Measurements from ENCODE around the gene CAMKK2.

Gene CAMKK2

GRCh38 chr12:121295746-121296617 lies 527 bp downstream of the CAMKK2 start:
- peak overlapping the region; percentile 83 for H3K4me3 ChIP-seq (ENCODE audit: low read depth, low read length)
- TF ChIP-seq MYC (IDR thresholded peaks at IDR 0.05; ENCODE audit: low read depth, low read length) (peak; percentile 96), CTCF (IDR thresholded peaks at IDR 0.05; ENCODE audit: low read depth, low read length) (no peak), POLR2A (IDR thresholded peaks at IDR 0.05; ENCODE audit: extremely low read depth, insufficient read length) (no peak)
- TF ChIP-seq, protein P1, sequence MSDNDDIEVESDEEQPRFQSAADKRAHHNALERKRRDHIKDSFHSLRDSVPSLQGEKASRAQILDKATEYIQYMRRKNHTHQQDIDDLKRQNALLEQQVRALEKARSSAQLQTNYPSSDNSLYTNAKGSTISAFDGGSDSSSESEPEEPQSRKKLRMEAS (IDR thresholded peaks at IDR 0.05; ENCODE audit: low read depth, low read length), result peak; percentile 95
- peak; percentile 59 for DNase-seq (ENCODE audit: low read depth)

DNA sequence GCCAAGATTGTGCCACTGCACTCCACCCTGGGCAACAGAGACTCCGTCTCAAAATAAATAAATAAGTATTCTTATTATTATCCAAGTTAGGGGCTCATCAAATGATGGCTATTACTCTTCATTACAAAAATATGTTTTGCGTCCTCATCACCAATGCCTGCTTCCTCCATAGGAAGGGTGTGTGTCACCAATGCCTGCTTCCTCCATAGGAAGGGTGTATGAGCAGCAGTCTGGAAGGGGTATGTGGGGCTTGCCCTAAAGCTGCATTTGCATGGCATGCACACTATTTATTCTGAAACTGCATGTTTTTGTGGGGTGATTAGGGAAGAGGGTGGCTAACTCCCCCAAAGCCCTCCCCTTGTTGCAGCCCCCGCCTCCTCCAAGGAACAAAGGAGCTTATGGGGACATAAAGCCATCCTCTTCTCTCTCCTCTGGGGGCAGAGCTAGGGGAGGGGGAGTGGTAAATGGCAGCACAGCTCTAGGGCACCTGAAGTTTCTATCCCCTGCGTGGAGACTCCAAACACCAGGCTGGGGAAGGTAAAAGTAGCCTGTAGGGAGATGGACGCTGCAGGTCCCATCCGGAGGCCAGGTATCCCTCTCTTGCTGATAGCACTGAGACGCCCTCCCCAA lies 1.3 kb downstream of the CAMKK2 start:
- H3K4me3 ChIP-seq (ENCODE audit: low read depth, low read length), result peak overlapping the region; percentile 83
- TF ChIP-seq, protein P1 (IDR thresholded peaks at IDR 0.05; ENCODE audit: low read depth, low read length), result no peak
- TF ChIP-seq MYC (IDR thresholded peaks at IDR 0.05; ENCODE audit: low read depth, low read length), result no peak
- no peak for TF ChIP-seq POLR2A (IDR thresholded peaks at IDR 0.05; ENCODE audit: extremely low read depth, insufficient read length)
- no peak for TF ChIP-seq CTCF (IDR thresholded peaks at IDR 0.05; ENCODE audit: low read depth, low read length)
- peak; percentile 68 for DNase-seq (ENCODE audit: low read depth)

DNA sequence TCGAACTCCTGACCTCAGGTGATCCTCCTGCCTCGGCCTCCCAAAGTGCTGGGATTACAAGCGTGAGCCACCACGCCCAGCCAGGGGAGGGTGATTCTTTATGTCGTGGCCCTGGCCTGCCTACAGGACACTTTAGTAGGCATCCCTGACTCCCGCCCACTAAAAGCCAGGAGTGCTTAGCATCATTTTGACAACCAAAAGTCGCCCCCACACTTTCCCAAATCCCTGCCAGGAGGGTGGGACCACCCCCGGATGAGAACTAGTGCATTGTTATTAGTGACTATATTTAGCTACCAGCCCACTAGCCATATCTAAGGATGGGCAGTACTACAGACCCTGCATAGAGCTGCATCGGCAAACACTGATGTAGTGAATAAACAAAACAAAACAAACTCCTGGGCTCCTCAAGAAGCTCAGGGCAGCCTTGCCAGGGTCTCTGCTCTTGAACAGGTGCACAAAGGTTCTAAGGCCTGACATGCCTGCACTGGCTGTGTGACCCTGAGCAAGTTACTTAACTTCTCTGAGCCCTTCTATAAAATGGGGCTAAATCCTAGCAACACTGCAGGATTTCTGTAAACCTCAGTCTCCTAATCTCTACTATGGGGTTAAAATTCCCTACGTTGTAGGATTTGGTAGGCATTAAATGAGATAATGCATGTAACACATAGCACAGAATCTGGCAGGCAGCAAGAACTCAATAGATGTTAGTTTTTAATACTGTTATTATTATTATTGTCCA lies 2.2 kb downstream of the CAMKK2 start:
- H3K4me3 ChIP-seq (ENCODE audit: low read depth, low read length), result peak overlapping the region; percentile 32
- no peak for TF ChIP-seq MYC (IDR thresholded peaks at IDR 0.05; ENCODE audit: low read depth, low read length)
- TF ChIP-seq POLR2A (IDR thresholded peaks at IDR 0.05; ENCODE audit: extremely low read depth, insufficient read length), result no peak
- TF ChIP-seq, protein P1 (IDR thresholded peaks at IDR 0.05; ENCODE audit: low read depth, low read length), result no peak
- no peak for TF ChIP-seq CTCF (IDR thresholded peaks at IDR 0.05; ENCODE audit: low read depth, low read length)
- no peak for DNase-seq (ENCODE audit: low read depth)

- H3K4me3 ChIP-seq (ENCODE audit: low read depth, low read length), result no peak overlapping the region
- TF ChIP-seq CTCF (IDR thresholded peaks at IDR 0.05; ENCODE audit: low read depth, low read length) (no peak), MYC (IDR thresholded peaks at IDR 0.05; ENCODE audit: low read depth, low read length) (no peak), POLR2A (IDR thresholded peaks at IDR 0.05; ENCODE audit: extremely low read depth, insufficient read length) (no peak)
- TF ChIP-seq, protein P1 (IDR thresholded peaks at IDR 0.05; ENCODE audit: low read depth, low read length), result no peak
- no peak for DNase-seq (ENCODE audit: low read depth)
These were observed 2.9 kb downstream of the CAMKK2 start for GRCh38 chr12:121293603-121294002.

- no peak for DNase-seq (ENCODE audit: low read depth)
- H3K4me3 ChIP-seq (ENCODE audit: low read depth, low read length), result no peak overlapping the region
- TF ChIP-seq, protein P1 (IDR thresholded peaks at IDR 0.05; ENCODE audit: low read depth, low read length), result no peak
- TF ChIP-seq CTCF (IDR thresholded peaks at IDR 0.05; ENCODE audit: low read depth, low read length) (no peak), POLR2A (IDR thresholded peaks at IDR 0.05; ENCODE audit: extremely low read depth, insufficient read length) (no peak), MYC (IDR thresholded peaks at IDR 0.05; ENCODE audit: low read depth, low read length) (no peak)
These were observed 6.1 kb downstream of the CAMKK2 start for GRCh38 chr12:121290410-121290809.

Measured in NB4 (cell line).